VCaP (cell line): ENCODE results near the gene WNT16.

ENCODE experiments used
- H3K27ac ChIP-seq: fragments of 450-650 bp; 2 replicates; pipeline ENCODE4 v1.5.1; 2017
- TF ChIP-seq, protein P1 (sequence below): fragments of 450-650 bp; conservative IDR thresholded peaks from 2 replicates; pipeline ENCODE4 v1.5.1; 2017; ENCODE audit warnings: mild to moderate bottlenecking, moderate library complexity

Gene WNT16

DNA sequence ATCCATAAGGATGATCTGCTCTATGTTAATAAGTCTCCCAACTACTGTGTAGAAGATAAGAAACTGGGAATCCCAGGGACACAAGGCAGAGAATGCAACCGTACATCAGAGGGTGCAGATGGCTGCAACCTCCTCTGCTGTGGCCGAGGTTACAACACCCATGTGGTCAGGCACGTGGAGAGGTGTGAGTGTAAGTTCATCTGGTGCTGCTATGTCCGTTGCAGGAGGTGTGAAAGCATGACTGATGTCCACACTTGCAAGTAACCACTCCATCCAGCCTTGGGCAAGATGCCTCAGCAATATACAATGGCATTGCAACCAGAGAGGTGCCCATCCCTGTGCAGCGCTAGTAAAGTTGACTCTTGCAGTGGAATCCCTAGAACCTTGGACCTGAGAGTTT, 10.3 kb downstream of the WNT16 start:
- H3K27ac ChIP-seq = no peak overlapping the region
- TF ChIP-seq, protein P1, sequence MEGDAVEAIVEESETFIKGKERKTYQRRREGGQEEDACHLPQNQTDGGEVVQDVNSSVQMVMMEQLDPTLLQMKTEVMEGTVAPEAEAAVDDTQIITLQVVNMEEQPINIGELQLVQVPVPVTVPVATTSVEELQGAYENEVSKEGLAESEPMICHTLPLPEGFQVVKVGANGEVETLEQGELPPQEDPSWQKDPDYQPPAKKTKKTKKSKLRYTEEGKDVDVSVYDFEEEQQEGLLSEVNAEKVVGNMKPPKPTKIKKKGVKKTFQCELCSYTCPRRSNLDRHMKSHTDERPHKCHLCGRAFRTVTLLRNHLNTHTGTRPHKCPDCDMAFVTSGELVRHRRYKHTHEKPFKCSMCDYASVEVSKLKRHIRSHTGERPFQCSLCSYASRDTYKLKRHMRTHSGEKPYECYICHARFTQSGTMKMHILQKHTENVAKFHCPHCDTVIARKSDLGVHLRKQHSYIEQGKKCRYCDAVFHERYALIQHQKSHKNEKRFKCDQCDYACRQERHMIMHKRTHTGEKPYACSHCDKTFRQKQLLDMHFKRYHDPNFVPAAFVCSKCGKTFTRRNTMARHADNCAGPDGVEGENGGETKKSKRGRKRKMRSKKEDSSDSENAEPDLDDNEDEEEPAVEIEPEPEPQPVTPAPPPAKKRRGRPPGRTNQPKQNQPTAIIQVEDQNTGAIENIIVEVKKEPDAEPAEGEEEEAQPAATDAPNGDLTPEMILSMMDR = no peak

DNA sequence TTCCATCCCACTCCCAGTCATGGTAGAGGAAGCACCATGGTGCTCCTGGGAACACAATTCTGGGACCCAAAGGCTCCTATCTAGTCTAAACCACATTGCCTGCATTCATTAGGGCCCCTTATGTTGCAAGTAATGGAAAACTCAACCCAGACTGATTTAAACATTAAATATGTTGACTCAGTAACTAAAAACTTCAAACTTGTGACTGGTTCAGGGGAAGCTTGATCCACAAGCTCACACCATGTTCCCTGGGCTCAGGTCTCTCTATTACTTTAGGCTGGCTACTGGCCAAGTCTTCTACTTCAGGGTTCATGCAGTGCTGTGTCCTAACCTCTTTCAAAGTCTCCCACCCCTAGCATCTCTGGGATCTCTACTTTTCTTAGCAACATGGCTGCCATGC, 13.1 kb downstream of the WNT16 start:
- no peak overlapping the region for H3K27ac ChIP-seq
- TF ChIP-seq, protein P1 = no peak

DNA sequence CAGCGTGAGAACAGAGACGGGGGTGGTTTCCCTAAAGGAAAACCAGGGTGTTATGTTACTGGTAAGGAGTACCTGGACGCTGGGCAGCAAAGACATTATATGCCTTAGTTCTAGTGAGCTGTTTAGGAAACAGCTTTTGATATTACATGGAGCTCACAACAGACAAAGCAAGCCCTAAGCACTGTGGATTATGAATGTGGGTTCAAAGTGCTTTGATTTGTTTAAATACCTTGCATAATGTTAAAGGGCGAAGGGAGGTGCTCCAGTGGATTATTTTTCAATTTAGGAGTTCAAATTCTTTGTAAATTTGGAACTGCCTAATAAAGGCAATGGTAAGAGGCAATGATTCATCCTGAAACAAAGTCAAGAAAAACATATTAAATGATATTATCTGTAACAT, 13.8 kb downstream of the WNT16 start:
- TF ChIP-seq, protein P1 = no peak
- H3K27ac ChIP-seq = no peak overlapping the region

DNA sequence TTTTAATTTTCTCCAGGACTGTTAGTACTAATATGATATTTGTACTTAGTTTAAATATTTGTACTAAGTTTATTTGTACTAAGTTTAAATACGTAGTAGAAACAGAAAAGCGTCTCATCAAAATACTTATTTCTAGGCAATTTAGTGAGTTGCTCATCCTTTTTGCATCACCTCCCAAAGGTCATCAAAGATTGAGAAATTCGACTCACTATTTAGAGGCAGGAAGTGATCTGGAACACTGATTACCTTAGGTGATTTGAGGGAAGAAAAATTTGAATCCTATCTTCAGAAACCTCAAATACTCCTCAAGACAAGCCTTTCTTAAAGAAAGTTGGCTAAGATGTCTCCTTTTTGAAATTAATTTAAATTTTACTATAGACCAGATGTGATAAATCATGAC, 14.5 kb downstream of the WNT16 start:
- TF ChIP-seq, protein P1 = no peak
- no peak overlapping the region for H3K27ac ChIP-seq

DNA sequence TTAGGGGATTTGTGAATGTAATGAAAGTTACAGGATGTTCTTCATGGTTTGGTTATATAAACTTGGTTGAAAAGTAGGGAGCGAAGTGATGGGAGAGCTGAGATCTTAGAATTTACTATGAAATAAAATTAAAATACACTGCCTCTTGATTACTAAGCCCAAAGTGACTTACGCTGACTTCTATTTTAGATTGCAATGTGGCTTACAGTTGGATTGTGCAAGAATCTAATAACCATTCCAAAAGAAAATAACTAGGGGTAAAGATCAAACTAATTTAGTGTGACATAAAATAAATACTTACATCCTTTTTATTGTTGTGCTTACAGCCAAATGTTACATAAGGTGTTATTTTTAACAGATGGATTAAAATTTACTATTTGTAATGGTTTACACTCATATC, 15.3 kb downstream of the WNT16 start:
- H3K27ac ChIP-seq = no peak overlapping the region
- TF ChIP-seq, protein P1 = no peak

DNA sequence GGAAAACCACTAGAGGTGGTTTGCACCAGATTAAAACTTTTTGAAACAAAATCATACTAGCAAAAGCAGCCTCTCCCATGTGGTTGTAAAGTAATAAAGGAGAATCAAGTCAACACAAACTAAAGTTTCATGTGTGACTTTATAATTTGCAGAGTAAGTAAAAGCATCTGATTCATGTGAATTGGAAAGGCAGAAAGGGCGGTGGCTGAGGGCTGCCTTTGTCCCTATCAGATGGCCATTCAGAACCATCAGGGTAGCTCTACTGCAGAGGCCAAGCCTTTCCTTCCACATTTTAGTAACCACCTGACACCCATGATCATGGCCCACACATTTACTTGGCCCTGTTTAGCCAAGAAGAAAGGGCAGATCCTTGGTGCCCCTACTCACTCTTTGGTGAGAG, 15.7 kb downstream of the WNT16 start:
- no peak overlapping the region for H3K27ac ChIP-seq
- TF ChIP-seq, protein P1 = no peak

DNA sequence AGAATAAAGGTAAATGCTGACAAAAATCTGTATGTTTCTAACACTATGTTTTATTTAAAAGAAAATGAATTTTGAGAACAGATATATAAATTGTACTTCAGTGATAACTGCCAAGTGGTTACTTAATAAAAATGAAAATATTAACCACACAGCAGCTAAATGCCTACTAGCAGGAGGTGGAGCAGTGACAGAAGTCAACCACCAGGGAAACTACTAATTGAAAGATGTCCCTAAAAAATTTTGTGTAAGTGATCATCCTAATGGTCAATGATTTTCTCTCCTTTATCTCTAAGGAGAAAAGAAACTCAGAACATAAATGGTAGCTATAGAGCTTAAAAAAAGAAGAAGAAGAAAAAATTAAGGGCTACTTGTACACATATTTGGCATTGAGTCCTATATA, 22.9 kb downstream of the WNT16 start:
- TF ChIP-seq, protein P1 = peak; percentile 26; the same call in 1 of the 2 replicates
- H3K27ac ChIP-seq = no peak overlapping the region

DNA sequence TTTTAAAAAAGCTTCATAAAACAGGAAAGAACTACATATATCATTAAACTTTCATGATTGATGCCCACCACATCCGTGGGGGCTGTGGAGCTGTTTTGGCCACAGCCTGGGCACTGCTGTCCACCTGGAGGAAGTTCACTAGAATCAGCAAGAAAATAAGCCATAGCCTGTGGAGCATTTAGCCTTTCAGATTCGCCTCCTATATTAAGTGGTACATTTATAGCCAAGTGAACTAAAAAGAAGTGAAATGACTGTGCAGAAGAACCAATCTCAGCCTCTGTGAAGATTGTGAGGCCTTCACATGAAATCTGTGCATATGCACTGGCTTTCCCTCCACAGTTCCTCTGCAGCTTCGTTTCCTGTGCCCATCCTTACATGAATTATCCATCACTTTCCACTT, 23.5 kb downstream of the WNT16 start:
- no peak overlapping the region for H3K27ac ChIP-seq
- TF ChIP-seq, protein P1 = no peak
